Subcutaneous adipose tissue (tissue), 4 donors: ENCODE data around the gene LIPI. TPM values are rescaled to one million over a fixed set of nuclear protein-coding genes. Genes with fewer than 3 reads are reported as not detected.

Experiments
- total RNA-seq, 4 donors: library from RNA; depleted of rRNA; stranded (reverse); fragments of >200 nt; gene quantifications; one replicate each; pipeline ENCODE4 v1.1.0, GENCODE V29; 2016
- TF ChIP-seq, protein P1 (sequence below): fragments of 450-650 bp; IDR thresholded peaks from one replicate; pipeline ENCODE4 v1.5.1; 2016; ENCODE audit warnings: low read depth, mild to moderate bottlenecking, control low read depth, antibody characterized with exemption, moderate library complexity

LIPI gene
- not detected for total RNA-seq

DNA sequence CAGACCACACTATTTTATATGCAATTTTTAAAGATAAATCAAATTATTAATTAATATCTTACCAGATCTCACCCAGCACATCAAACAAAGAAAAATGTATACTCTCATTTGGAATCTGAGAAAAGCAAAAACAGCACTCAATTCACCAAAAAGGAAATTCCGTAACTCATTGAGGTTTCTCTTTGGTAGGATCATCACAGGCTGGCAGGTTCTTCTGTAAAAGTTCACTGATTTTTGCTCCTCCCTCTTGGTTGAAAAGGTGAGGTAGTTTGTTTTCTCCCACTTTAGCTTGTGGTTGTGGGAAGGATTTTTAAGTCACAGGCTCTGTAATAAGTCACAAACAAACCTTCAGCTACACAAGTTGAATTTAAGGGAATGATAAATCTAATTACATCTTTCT lies at the start of gene LIPI:
Gene LIPI, minus strand, starts transcription at position 218 of the 400 bp plus-strand sequence. Its CDS starts 110 bp downstream, at position 108.
- TF ChIP-seq, protein P1, sequence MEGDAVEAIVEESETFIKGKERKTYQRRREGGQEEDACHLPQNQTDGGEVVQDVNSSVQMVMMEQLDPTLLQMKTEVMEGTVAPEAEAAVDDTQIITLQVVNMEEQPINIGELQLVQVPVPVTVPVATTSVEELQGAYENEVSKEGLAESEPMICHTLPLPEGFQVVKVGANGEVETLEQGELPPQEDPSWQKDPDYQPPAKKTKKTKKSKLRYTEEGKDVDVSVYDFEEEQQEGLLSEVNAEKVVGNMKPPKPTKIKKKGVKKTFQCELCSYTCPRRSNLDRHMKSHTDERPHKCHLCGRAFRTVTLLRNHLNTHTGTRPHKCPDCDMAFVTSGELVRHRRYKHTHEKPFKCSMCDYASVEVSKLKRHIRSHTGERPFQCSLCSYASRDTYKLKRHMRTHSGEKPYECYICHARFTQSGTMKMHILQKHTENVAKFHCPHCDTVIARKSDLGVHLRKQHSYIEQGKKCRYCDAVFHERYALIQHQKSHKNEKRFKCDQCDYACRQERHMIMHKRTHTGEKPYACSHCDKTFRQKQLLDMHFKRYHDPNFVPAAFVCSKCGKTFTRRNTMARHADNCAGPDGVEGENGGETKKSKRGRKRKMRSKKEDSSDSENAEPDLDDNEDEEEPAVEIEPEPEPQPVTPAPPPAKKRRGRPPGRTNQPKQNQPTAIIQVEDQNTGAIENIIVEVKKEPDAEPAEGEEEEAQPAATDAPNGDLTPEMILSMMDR, result no peak

DNA sequence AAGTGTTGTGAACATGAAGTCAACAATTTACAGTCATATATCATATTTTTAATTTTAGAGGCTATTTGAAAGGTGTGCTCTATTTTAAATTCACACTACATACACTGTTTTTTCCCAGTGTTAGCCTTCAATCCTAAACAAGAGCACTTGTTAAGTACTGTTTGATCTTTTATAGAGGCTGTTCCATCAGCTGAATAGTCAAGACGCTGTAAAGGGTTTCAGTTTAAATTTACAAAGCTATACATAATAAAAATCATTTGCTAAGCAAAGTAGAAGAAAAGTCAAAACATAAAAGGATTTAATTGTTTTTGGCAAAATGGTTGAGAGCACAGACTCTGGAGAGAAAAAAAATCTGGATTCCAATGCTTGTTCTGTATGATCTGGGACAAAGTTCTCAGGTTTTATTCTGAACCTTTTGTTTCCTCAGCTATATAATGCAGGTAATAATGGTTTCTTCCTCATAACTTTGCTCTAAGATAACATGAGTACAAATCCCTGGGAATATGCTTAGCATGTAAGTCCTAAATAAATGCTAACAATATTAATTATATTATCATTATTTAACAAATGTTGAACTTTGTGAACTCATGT lies 49.5 kb upstream of the LIPI start:
- TF ChIP-seq, protein P1, result no peak

DNA sequence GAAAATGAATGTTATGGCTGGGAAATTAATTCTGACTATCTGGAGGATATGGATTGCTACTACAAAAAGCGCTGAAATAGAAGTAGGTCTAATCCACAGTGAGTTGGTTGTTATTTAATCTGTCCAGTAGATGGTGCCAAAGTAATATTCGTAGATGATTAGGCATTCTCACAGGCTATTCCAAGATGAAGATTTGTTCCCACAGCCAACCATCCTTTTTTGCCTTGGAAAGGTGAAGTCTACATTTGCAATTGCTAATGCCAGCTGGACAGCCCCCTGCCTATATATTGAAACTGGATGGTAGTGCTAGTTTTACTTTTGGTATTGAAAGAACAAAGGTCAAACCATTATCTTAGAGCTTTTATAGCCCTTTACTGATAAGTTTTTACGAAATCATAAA lies 49.0 kb upstream of the LIPI start:
- TF ChIP-seq, protein P1, result no peak

DNA sequence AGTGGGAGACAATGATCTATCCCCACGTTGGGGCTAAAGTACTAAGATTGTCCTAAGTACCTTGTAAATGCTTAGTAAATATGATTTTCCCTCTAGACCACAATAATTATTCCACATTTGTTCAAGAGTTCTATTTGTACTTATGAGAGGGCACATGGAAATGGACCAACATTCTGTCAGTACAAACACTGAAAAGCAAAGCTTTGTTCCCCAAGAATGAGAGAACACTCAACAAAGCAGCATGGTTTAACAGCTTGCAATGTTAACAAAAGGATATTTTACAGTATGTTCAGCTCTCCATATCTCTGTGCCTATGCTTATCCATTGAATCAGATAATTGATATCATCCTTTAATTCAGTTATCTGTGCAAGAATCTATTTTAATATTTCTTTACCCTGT lies 40.6 kb upstream of the LIPI start:
- TF ChIP-seq, protein P1, result no peak

DNA sequence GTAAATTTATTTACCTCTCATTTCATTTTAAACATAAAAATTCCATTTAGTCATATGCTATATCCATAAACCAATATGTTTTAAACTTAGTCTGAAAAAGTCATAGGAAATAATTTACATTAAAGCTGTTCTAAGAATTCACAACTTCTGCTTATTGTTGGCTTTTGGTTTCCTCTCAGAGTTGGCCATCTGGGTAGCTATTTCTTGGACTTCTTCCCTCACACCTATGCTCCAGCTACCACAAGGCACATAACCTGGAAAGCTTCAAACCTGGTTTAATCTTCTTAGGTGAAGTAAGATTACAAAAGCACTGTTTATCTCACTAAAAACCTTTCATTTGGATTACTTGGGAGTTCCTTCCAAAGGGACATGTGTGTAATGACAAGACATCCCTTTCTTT lies 35.0 kb upstream of the LIPI start:
- TF ChIP-seq, protein P1, result no peak

DNA sequence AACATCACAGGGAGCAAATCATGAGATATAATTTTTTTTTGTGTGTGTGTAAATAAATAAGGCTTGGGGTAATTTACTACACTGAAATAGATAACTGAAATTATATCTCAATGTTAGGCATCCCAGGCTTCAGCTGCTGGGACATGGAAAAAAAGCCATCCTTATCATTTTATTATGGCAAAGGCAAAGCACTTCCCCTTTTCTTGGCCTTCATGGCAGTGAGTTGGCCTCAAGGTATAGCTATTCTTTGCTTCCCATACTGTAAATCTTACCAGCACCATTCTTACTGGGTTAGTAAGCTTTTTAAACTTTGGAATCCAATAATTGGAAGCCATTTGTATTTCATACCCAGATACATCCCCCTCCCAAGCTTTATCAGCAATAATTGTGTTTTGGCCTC lies 34.2 kb upstream of the LIPI start:
- TF ChIP-seq, protein P1, result no peak

DNA sequence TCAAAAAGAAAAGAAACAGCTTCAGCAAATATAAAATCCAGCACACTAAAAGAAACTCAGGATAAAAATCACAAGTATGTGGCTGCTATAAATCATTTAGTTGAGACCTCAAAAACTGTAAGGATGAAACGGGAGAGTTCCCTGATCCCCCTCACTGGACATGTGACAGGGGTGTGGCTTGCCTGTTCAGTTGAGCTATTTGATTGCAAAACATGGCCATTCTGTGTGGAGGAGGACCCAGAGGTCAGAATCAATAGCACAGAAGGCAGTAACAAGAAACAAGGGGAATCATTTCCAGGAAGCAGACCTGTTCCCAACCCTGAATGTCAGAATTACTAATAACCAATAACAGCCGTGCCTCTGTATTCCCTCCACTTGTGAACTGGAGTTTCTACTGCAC lies 33.1 kb upstream of the LIPI start:
- TF ChIP-seq, protein P1, result no peak
